Activated CD4-positive, alpha-beta T cell treated with anti-CD3 and anti-CD28 coated beads, Interleukin-2, amount 50 U/mL, for 16 hours (primary cell): ENCODE measurements around the gene BLVRB.
A peak's percentile ranks its signal among the peaks of the same experiment; 100 is the strongest.

ENCODE experiments used
- DNase-seq: peaks from one replicate; pipeline ENCODE4 v3.0.0-alpha.2; 2020

Gene BLVRB

DNA sequence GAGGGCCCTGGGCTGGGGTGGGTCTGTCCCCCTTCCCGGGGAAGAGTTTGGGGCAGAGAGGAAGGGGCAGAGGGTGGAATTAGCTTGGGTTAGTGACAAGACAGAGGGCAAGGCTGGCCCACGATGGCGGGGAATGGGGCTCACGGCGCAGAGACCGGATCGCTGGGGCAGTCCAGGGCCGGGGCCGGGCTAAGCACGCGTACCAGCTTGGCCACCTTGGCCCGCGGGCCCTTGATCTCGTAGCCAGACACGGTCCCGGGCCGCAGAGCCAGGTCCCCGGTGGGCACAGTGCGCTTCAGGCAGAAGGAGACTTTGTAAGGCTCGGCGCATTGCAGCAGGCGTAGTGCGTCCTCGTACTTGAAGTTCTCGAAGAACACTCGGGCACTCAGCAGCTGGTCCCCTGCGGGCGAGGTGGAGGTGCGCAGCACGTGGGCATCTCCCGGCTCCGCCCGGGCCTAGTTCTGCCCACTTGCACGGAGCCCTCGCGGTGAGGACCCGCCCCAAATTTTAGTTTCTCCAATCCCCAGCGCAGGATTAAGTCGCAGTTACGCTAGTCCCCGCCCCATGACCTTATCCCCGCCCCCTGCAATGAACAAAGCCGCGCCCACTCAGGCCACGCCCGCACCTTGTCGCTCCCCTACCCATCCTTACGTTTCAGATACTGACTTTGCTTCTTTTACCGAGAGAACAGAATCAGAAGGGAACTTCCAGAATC lies 67.0 kb downstream of the BLVRB start:
- DNase-seq = peak; percentile 60
